SK-N-SH (cell line): ENCODE results near the gene ZEB2. TPM values are rescaled to one million over a fixed set of nuclear protein-coding genes. Genes with fewer than 3 reads are reported as not detected.

Source experiments
- CTCF ChIA-PET: fragments of 300-600, 350-600 bp; formaldehyde crosslinking; extraction: SDS; loops from one replicate; lab custom pipeline; 2021; lab: Yijun Ruan, JAX
- POLR2A ChIA-PET: fragments of 350-600 bp; sonication (Branson Sonifier 250); formaldehyde crosslinking; extraction: SDS; loops from one replicate; lab custom pipeline; 2020; ENCODE audit warnings: antibody characterized with exemption, inconsistent platforms; lab: Yijun Ruan, JAX
- DNase-seq: peaks from one replicate; pipeline ENCODE4 v3.0.0; 2012
- H2AFZ ChIP-seq: fragments of 200-600 bp; sonication (generic); 2 replicates; pipeline ENCODE4 v1.8.1; 2016; ENCODE audit warnings: antibody characterized with exemption, mild to moderate bottlenecking, low read depth
- H3F3A ChIP-seq: fragments of 200-600 bp; sonication (generic); replicated peaks from 2 replicates; pipeline ENCODE3; 2016; ENCODE audit warnings: antibody characterized with exemption, mild to moderate bottlenecking; ENCODE audit not compliant: insufficient read depth
- H3K27ac ChIP-seq, 2 experiments: fragments of 200-500 bp in 1 of 2; fragments of 200-600 bp in 1 of 2; sonication (Bioruptor generic) in 1 of 2; sonication (generic), shearing (Covaris generic) in 1 of 2; 2 replicates each; pipeline versions ENCODE4 v1.5.1 to v1.6.1; 2014 to 2016; ENCODE audit warnings: low read depth in 2 of 2, inconsistent platforms in 1 of 2, low read length in 1 of 2, mild to moderate bottlenecking in 1 of 2, mixed read lengths in 1 of 2
- H3K27me3 ChIP-seq: fragments of 200-600 bp; sonication (generic), shearing (Covaris generic); 2 replicates; pipeline ENCODE4 v1.6.1; 2016; ENCODE audit warnings: mixed run types; ENCODE audit not compliant: insufficient read depth
- H3K36me3 ChIP-seq, 2 experiments: fragments of 200-500 bp in 1 of 2; fragments of 200-600 bp in 1 of 2; sonication (Bioruptor generic) in 1 of 2; sonication (generic) in 1 of 2; replicated peaks in 1 of 2; 2 replicates each; pipeline versions ENCODE3 to v1.5.1; 2014 to 2016; ENCODE audit warnings: low read length in 1 of 2, mild to moderate bottlenecking in 1 of 2; ENCODE audit not compliant: insufficient read depth in 2 of 2, control insufficient read depth in 1 of 2
- H3K4me1 ChIP-seq, 2 experiments: fragments of 200-500 bp in 1 of 2; fragments of 200-600 bp in 1 of 2; sonication (Bioruptor generic) in 1 of 2; sonication (generic), shearing (Covaris generic) in 1 of 2; 2 replicates each; pipeline versions ENCODE4 v1.5.1 to v1.6.1; 2014 to 2016; ENCODE audit warnings: low read depth in 1 of 2, low read length in 1 of 2, mixed run types in 1 of 2; ENCODE audit not compliant: insufficient read depth in 2 of 2, control insufficient read depth in 1 of 2
- H3K4me2 ChIP-seq: fragments of 200-600 bp; sonication (generic), shearing (Covaris generic); 2 replicates; pipeline ENCODE4 v1.6.1; 2017; ENCODE audit warnings: mixed run types
- H3K4me3 ChIP-seq, 2 experiments: fragments of 200-500 bp in 1 of 2; fragments of 200-600 bp in 1 of 2; sonication (Bioruptor generic) in 1 of 2; sonication (generic), shearing (Covaris generic) in 1 of 2; 2 replicates each; pipeline versions ENCODE4 v1.5.1 to v1.8.1; 2014 to 2016; ENCODE audit warnings: low read depth in 2 of 2, inconsistent platforms in 1 of 2, low read length in 1 of 2, mild to moderate bottlenecking in 1 of 2, mixed read lengths in 1 of 2, moderate library complexity in 1 of 2
- H3K79me2 ChIP-seq: fragments of 200-600 bp; sonication (generic); 2 replicates; pipeline ENCODE4 v1.8.1; 2017; ENCODE audit warnings: mild to moderate bottlenecking; ENCODE audit not compliant: insufficient read depth
- H3K9ac ChIP-seq: fragments of 200-600 bp; sonication (generic); 2 replicates; pipeline ENCODE4 v1.6.1; 2017; ENCODE audit warnings: mixed run types
- H3K9me2 ChIP-seq: fragments of 200-600 bp; sonication (generic); 2 replicates; pipeline ENCODE4 v1.6.1; 2017; ENCODE audit warnings: mixed run types
- H3K9me3 ChIP-seq: fragments of 200-600 bp; sonication (generic); 2 replicates; pipeline ENCODE4 v1.6.1; 2017; ENCODE audit warnings: mixed run types, mild to moderate bottlenecking, moderate library complexity
- H4K20me1 ChIP-seq: fragments of 200-600 bp; sonication (generic); 2 replicates; pipeline ENCODE4 v1.6.1; 2017; ENCODE audit warnings: mild to moderate bottlenecking, mixed run types; ENCODE audit not compliant: insufficient read depth
- CHD2 ChIP-seq: fragments of 150-350 bp; IDR thresholded peaks from 2 replicates; pipeline ENCODE4 v1.6.1; 2018; ENCODE audit warnings: low read length; ENCODE audit not compliant: partially characterized antibody
- ELF1 ChIP-seq: IDR thresholded peaks from 2 replicates; pipeline ENCODE4 v1.4.0; 2012
- EP300 ChIP-seq, 2 experiments: IDR thresholded peaks; 2 replicates each; pipeline versions ENCODE4 v1.4.0 to v1.6.1; 2012; ENCODE audit warnings: borderline replicate concordance in 1 of 2, low read depth in 1 of 2, low read length in 1 of 2
- EZH2phosphoT487 ChIP-seq: fragments of 200-600 bp; sonication (generic); IDR thresholded peaks from 2 replicates; pipeline ENCODE4 v1.6.1; 2017; ENCODE audit warnings: low read depth, mixed run types, mild to moderate bottlenecking, antibody characterized with exemption, moderate library complexity, borderline replicate concordance
- FOSL2 ChIP-seq: IDR thresholded peaks from 2 replicates; pipeline ENCODE4 v1.4.0; 2012; ENCODE audit warnings: low read depth, mild to moderate bottlenecking, moderate library complexity, borderline replicate concordance
- JUND ChIP-seq: IDR thresholded peaks from 2 replicates; pipeline ENCODE4 v1.4.0; 2012
- MAX ChIP-seq: IDR thresholded peaks from 2 replicates; pipeline ENCODE4 v1.4.0; 2012; ENCODE audit warnings: low read depth
- NRF1 ChIP-seq: IDR thresholded peaks from 2 replicates; pipeline ENCODE4 v1.6.1; 2012; ENCODE audit warnings: low read depth, mild to moderate bottlenecking, low read length
- RCOR1 ChIP-seq: fragments of 150-350 bp; IDR thresholded peaks from 2 replicates; pipeline ENCODE4 v1.6.1; 2017; ENCODE audit warnings: antibody characterized with exemption, low read length
- TCF12 ChIP-seq: IDR thresholded peaks from 2 replicates; pipeline ENCODE4 v1.4.0; 2012
- TEAD4 ChIP-seq: IDR thresholded peaks from 2 replicates; pipeline ENCODE4 v1.4.0; 2012; ENCODE audit warnings: mild to moderate bottlenecking, borderline replicate concordance; ENCODE audit not compliant: insufficient read depth
- USF1 ChIP-seq: IDR thresholded peaks from 2 replicates; pipeline ENCODE4 v1.4.0; 2012; ENCODE audit warnings: low read depth, borderline replicate concordance
- whole genome bisulfite sequencing: methylation state at CpG from one replicate; pipeline ENCODE4 v1.1.6; 2017; ENCODE audit warnings: low lambda C conversion rate; 5-methylcytosine and 5-hydroxymethylcytosine counted together
- polyA plus RNA-seq, 3 experiments: library from polyadenylated mRNA; depleted of rRNA; stranded (reverse); fragments of >200 nt; gene quantifications; 2 replicates each; pipeline ENCODE4 v1.2.3, GENCODE V29; 2012
- TF ChIP-seq, protein P1 (sequence below): IDR thresholded peaks from 2 replicates; pipeline ENCODE4 v1.6.1; 2012; ENCODE audit warnings: mild to moderate bottlenecking, low read depth, low read length, moderate library complexity
- TF ChIP-seq, protein P2 (sequence below): fragments of 150-350 bp; IDR thresholded peaks from 2 replicates; pipeline ENCODE4 v1.6.1; 2017; ENCODE audit warnings: antibody characterized with exemption, low read length, low read depth, borderline replicate concordance
- TF ChIP-seq, protein P3 (sequence below): IDR thresholded peaks from 2 replicates; pipeline ENCODE4 v1.4.0; 2012; ENCODE audit warnings: low read depth, borderline replicate concordance
- TF ChIP-seq, protein P4 (sequence below): fragments of 150-350 bp; IDR thresholded peaks from 2 replicates; pipeline ENCODE4 v1.6.1; 2016; ENCODE audit warnings: mild to moderate bottlenecking, low read depth, low read length

Gene ZEB2
- polyA plus RNA-seq, 1 of the 3 experiments (the other 2 are of a cell fraction): 16.3 TPM

DNA sequence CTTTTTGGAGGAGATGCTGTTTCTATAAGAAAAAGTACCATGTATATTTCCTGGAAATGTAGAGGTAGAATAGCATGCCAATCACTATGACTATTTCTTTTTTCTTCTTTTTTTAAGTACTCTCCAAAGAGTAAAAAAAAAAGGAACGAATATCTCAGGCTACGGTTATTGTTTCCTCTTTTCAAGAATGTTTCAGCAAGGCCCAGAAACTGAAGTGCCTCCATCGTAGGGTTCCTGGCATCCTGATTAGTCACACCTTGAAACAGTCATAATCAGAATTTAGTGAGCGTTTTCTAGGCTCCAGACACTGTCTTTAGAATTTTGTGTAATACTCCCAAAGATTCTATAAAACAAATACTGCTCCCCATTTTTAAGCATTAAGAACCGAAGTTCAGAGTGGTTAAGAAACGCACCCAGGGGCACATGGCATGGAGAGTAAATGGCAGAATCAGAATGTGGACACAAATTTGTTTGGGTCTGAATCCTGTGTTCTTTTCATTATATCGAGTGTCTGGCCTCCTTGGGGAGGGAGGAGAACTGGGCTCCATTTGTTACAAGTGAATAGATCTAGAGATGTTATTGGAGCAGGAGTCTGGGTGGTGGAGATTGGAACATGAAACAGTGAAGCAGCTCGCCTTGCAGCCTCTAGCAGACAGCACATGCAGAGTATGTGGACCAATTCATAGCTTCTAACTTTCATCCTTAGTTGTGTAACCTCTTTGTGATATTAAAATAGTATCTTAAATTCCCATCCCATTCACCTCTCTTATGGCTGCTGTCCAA lies 26.7 kb downstream of the ZEB2 start (continued):
- TF ChIP-seq JUND (no peak), EP300 (IDR thresholded peaks at IDR 0.05; ENCODE audit: borderline replicate concordance in 1 of 2, low read depth in 1 of 2, low read length in 1 of 2) (no peak), FOSL2 (no peak), TEAD4 (no peak), MAX (no peak)

DNA sequence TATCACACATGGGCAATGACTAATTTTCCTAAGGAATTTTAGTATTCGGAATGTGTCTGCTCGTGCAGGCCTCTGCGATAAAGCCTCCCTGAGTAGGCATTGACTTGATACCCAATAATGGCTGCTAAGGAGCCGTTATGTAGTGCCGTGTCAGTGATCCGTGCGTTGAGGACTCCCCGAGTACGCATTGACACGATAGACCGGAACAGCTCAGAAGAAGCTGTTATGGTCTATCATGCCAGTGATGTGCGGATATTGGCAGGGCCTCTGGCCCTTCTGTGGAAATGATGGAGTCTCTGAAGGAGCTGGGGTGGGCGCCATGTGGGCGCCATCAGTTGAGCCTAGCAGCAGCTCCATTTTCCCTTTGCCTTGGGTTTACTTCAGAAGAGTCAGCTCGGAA lies 29.1 kb downstream of the ZEB2 start:
- Histone ChIP-seq H3K36me3 (peaks cover 11 to 46% of the 10 kb centered on the region in 2 experiments), H3F3A (peaks cover 4% of the 10 kb centered on the region), H3K27ac (no peak overlapping the region), H3K9me3 (no peaks in the 10 kb centered on the region), H3K9ac (no peak overlapping the region), H3K79me2 (peaks cover 93% of the 10 kb centered on the region), H3K27me3 (no peaks in the 10 kb centered on the region), H3K9me2 (no peaks in the 10 kb centered on the region), H2AFZ (no peak overlapping the region), H4K20me1 (peaks cover 62% of the 10 kb centered on the region), H3K4me1 (peaks cover 10% of the 10 kb centered on the region in 2 experiments), H3K4me2 (no peak overlapping the region), H3K4me3 (no peak overlapping the region)
- no peak for DNase-seq
- POLR2A ChIA-PET: interaction anchor here (0.7 kb wide), 1 partner anchor 589 kb away, joined by 3 read pairs; no protein-coding TSS in a partner anchor
- CTCF ChIA-PET: no interaction called here
- no peak for TF ChIP-seq CHD2
- no peak for TF ChIP-seq ELF1
- no peak for TF ChIP-seq TEAD4
- TF ChIP-seq USF1: no peak
- 98% methylated on average over 15 of the region's 15 CpGs for WGBS

- Histone ChIP-seq H3K9ac (no peak overlapping the region), H3K27ac (no peak overlapping the region), H3K9me3 (no peaks in the 10 kb centered on the region), H3K4me1 (peaks cover 3 to 4% of the 10 kb centered on the region in 2 experiments; a peak in 3 of 4 replicates), H3K27me3 (no peaks in the 10 kb centered on the region), H3F3A (peaks cover 4% of the 10 kb centered on the region), H2AFZ (no peak overlapping the region), H3K9me2 (no peaks in the 10 kb centered on the region), H3K36me3 (peaks cover 10 to 53% of the 10 kb centered on the region in 2 experiments), H4K20me1 (peaks cover 54% of the 10 kb centered on the region), H3K79me2 (peaks cover 93% of the 10 kb centered on the region), H3K4me3 (no peak overlapping the region), H3K4me2 (no peak overlapping the region)
- CTCF ChIA-PET: no interaction called here
- POLR2A ChIA-PET: no interaction called here
- DNase-seq: no peak
- TF ChIP-seq EZH2phosphoT487 (no peak), NRF1 (no peak), TCF12 (no peak), RCOR1 (no peak)
- TF ChIP-seq, protein P1, sequence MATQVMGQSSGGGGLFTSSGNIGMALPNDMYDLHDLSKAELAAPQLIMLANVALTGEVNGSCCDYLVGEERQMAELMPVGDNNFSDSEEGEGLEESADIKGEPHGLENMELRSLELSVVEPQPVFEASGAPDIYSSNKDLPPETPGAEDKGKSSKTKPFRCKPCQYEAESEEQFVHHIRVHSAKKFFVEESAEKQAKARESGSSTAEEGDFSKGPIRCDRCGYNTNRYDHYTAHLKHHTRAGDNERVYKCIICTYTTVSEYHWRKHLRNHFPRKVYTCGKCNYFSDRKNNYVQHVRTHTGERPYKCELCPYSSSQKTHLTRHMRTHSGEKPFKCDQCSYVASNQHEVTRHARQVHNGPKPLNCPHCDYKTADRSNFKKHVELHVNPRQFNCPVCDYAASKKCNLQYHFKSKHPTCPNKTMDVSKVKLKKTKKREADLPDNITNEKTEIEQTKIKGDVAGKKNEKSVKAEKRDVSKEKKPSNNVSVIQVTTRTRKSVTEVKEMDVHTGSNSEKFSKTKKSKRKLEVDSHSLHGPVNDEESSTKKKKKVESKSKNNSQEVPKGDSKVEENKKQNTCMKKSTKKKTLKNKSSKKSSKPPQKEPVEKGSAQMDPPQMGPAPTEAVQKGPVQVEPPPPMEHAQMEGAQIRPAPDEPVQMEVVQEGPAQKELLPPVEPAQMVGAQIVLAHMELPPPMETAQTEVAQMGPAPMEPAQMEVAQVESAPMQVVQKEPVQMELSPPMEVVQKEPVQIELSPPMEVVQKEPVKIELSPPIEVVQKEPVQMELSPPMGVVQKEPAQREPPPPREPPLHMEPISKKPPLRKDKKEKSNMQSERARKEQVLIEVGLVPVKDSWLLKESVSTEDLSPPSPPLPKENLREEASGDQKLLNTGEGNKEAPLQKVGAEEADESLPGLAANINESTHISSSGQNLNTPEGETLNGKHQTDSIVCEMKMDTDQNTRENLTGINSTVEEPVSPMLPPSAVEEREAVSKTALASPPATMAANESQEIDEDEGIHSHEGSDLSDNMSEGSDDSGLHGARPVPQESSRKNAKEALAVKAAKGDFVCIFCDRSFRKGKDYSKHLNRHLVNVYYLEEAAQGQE: no peak
- TF ChIP-seq, protein P2, sequence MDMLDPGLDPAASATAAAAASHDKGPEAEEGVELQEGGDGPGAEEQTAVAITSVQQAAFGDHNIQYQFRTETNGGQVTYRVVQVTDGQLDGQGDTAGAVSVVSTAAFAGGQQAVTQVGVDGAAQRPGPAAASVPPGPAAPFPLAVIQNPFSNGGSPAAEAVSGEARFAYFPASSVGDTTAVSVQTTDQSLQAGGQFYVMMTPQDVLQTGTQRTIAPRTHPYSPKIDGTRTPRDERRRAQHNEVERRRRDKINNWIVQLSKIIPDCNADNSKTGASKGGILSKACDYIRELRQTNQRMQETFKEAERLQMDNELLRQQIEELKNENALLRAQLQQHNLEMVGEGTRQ: no peak
- TF ChIP-seq, protein P3, sequence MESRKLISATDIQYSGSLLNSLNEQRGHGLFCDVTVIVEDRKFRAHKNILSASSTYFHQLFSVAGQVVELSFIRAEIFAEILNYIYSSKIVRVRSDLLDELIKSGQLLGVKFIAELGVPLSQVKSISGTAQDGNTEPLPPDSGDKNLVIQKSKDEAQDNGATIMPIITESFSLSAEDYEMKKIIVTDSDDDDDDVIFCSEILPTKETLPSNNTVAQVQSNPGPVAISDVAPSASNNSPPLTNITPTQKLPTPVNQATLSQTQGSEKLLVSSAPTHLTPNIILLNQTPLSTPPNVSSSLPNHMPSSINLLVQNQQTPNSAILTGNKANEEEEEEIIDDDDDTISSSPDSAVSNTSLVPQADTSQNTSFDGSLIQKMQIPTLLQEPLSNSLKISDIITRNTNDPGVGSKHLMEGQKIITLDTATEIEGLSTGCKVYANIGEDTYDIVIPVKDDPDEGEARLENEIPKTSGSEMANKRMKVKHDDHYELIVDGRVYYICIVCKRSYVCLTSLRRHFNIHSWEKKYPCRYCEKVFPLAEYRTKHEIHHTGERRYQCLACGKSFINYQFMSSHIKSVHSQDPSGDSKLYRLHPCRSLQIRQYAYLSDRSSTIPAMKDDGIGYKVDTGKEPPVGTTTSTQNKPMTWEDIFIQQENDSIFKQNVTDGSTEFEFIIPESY: no peak
- TF ChIP-seq, protein P4, sequence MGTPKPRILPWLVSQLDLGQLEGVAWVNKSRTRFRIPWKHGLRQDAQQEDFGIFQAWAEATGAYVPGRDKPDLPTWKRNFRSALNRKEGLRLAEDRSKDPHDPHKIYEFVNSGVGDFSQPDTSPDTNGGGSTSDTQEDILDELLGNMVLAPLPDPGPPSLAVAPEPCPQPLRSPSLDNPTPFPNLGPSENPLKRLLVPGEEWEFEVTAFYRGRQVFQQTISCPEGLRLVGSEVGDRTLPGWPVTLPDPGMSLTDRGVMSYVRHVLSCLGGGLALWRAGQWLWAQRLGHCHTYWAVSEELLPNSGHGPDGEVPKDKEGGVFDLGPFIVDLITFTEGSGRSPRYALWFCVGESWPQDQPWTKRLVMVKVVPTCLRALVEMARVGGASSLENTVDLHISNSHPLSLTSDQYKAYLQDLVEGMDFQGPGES: no peak
Measured at GRCh38 chr2:144490017-144490416, 29.9 kb downstream of the ZEB2 start.
